Loucy (cell line): ENCODE data around the gene ITSN2.

Experiments used
- H2AFZ ChIP-seq: fragments of 200-600 bp; sonication (generic); 2 replicates; pipeline ENCODE4 v1.6.0; 2016; ENCODE audit warnings: antibody characterized with exemption, mild to moderate bottlenecking, low read length, moderate library complexity
- H3F3A ChIP-seq: fragments of 200-600 bp; 2 replicates; pipeline ENCODE4 v1.6.0; 2016; ENCODE audit warnings: antibody characterized with exemption, low read depth, mild to moderate bottlenecking
- H3K27me3 ChIP-seq: fragments of 200-600 bp; sonication (generic); 2 replicates; pipeline ENCODE4 v1.6.1; 2014; ENCODE audit warnings: low read length, mild to moderate bottlenecking; ENCODE audit not compliant: insufficient read depth, poor library complexity, severe bottlenecking
- H3K36me3 ChIP-seq: fragments of 200-600 bp; sonication (generic); 2 replicates; pipeline ENCODE4 v1.6.1; 2016; ENCODE audit warnings: low read length; ENCODE audit not compliant: insufficient read depth
- H3K4me1 ChIP-seq: fragments of 200-600 bp; sonication (generic); 2 replicates; pipeline ENCODE4 v1.5.1; 2014; ENCODE audit warnings: low read length, mild to moderate bottlenecking; ENCODE audit not compliant: insufficient read depth, poor library complexity, severe bottlenecking
- H3K4me2 ChIP-seq: fragments of 200-600 bp; sonication (generic); 2 replicates; pipeline ENCODE4 v1.6.0; 2014; ENCODE audit warnings: antibody characterized with exemption, low read length, low read depth, mild to moderate bottlenecking; ENCODE audit not compliant: poor library complexity, severe bottlenecking
- H3K4me3 ChIP-seq: fragments of 200-600 bp; sonication (generic); 2 replicates; pipeline ENCODE4 v1.5.1; 2014; ENCODE audit warnings: low read length, mild to moderate bottlenecking, mixed read lengths; ENCODE audit not compliant: poor library complexity, severe bottlenecking
- H3K79me2 ChIP-seq: fragments of 200-600 bp; sonication (generic); 2 replicates; pipeline ENCODE4 v1.6.1; 2014; ENCODE audit warnings: low read length; ENCODE audit not compliant: insufficient read depth
- H3K9ac ChIP-seq: fragments of 200-600 bp; sonication (generic); 2 replicates; pipeline ENCODE4 v1.6.0; 2014; ENCODE audit warnings: mild to moderate bottlenecking, low read depth, low read length, moderate library complexity; ENCODE audit not compliant: poor library complexity, severe bottlenecking
- H3K9me2 ChIP-seq: fragments of 200-600 bp; sonication (generic); replicated peaks from 2 replicates; pipeline ENCODE4 v1.6.1; 2016; ENCODE audit warnings: low read depth, low read length, mixed read lengths
- H3K9me3 ChIP-seq: fragments of 200-600 bp; sonication (generic); 2 replicates; pipeline ENCODE4 v1.6.1; 2014; ENCODE audit warnings: mild to moderate bottlenecking, antibody characterized with exemption, low read length, low read depth; ENCODE audit not compliant: insufficient read depth
- H4K20me1 ChIP-seq: fragments of 200-600 bp; sonication (generic); 2 replicates; pipeline ENCODE4 v1.6.0; 2014; ENCODE audit warnings: antibody characterized with exemption, low read length, mild to moderate bottlenecking; ENCODE audit not compliant: insufficient read depth, poor library complexity, severe bottlenecking
- CTCF ChIP-seq: fragments of 200-600 bp; sonication (generic); conservative IDR thresholded peaks from 2 replicates; pipeline ENCODE4 v1.5.1; 2014; ENCODE audit warnings: mild to moderate bottlenecking, antibody characterized with exemption, low read length
- EZH2phosphoT487 ChIP-seq: fragments of 200-600 bp; IDR thresholded peaks from 2 replicates; pipeline ENCODE4 v1.6.1; 2018; ENCODE audit warnings: antibody characterized with exemption, mild to moderate bottlenecking, moderate library complexity, borderline replicate concordance

ITSN2 gene

GRCh38 chr2:24274809-24275208, 85.5 kb downstream of the ITSN2 start:
- peaks cover 51% of the 10 kb centered on the region; the same call in 1 of the 2 replicates for H3K36me3 ChIP-seq

GRCh38 chr2:24273598-24273997, 86.7 kb downstream of the ITSN2 start:
- H3K36me3 ChIP-seq = peaks cover 63% of the 10 kb centered on the region

More at GRCh38 chr2:24274809-24275208, 85.5 kb downstream of the ITSN2 start:
- Histone ChIP-seq H3K4me1 (no peaks in the 10 kb centered on the region), H3K4me2 (no peak overlapping the region), H3K9ac (no peak overlapping the region), H3K79me2 (no peaks in the 10 kb centered on the region), H3K9me2 (no peaks in the 10 kb centered on the region), H4K20me1 (no peaks in the 10 kb centered on the region), H3K4me3 (no peak overlapping the region), H3K9me3 (no peaks in the 10 kb centered on the region), H3F3A (no peaks in the 10 kb centered on the region; the same call in 1 of the 2 replicates), H3K27me3 (no peaks in the 10 kb centered on the region), H2AFZ (no peak overlapping the region)
- TF ChIP-seq EZH2phosphoT487 (no peak), CTCF (no peak)

GRCh38 chr2:24272907-24273306, 87.4 kb downstream of the ITSN2 start:
- H3K36me3 ChIP-seq = peaks cover 64% of the 10 kb centered on the region

More at GRCh38 chr2:24273598-24273997, 86.7 kb downstream of the ITSN2 start:
- Histone ChIP-seq H3K4me3 (no peak overlapping the region), H3K79me2 (no peaks in the 10 kb centered on the region), H3K27me3 (no peaks in the 10 kb centered on the region), H4K20me1 (no peaks in the 10 kb centered on the region), H3K9ac (no peak overlapping the region), H3F3A (no peaks in the 10 kb centered on the region; the same call in 1 of the 2 replicates), H3K4me2 (no peak overlapping the region), H2AFZ (no peak overlapping the region), H3K9me3 (no peaks in the 10 kb centered on the region), H3K9me2 (no peaks in the 10 kb centered on the region), H3K4me1 (no peaks in the 10 kb centered on the region)
- no peak for TF ChIP-seq EZH2phosphoT487
- TF ChIP-seq CTCF = no peak

More at GRCh38 chr2:24272907-24273306, 87.4 kb downstream of the ITSN2 start:
- H4K20me1 ChIP-seq = no peaks in the 10 kb centered on the region
- no peaks in the 10 kb centered on the region for H3K9me3 ChIP-seq
- no peaks in the 10 kb centered on the region for H3K79me2 ChIP-seq
- no peak overlapping the region for H3K9ac ChIP-seq
- no peaks in the 10 kb centered on the region for H3K9me2 ChIP-seq
- H3F3A ChIP-seq = no peaks in the 10 kb centered on the region; the same call in 1 of the 2 replicates
- no peak overlapping the region for H3K4me3 ChIP-seq
- no peak for TF ChIP-seq EZH2phosphoT487
- no peak for TF ChIP-seq CTCF
- H3K4me2 ChIP-seq = no peak overlapping the region
- no peak overlapping the region for H2AFZ ChIP-seq
- H3K27me3 ChIP-seq = no peaks in the 10 kb centered on the region
- no peaks in the 10 kb centered on the region for H3K4me1 ChIP-seq
